Activated B cell treated with CpG ODN at 0.5 μM for 24 hours (primary cell): ENCODE measurements around the gene HSD17B8. TPM values are rescaled to one million over a fixed set of nuclear protein-coding genes. Genes with fewer than 3 reads are reported as not detected.

Experiments
- ATAC-seq: fragments of 200-7000 bp; cut with Tn5 transposase; one replicate; pipeline ENCODE4 v1.10.0; 2021; ENCODE audit warnings: low read depth, mild to moderate bottlenecking, moderate library complexity
- CTCF ChIA-PET: fragments of 350-600 bp; sonication (Branson Sonifier 250); formaldehyde crosslinking; loops from one replicate; lab custom pipeline; 2021; ENCODE audit warnings: antibody characterized with exemption; lab: Charles Lee
- POLR2A ChIA-PET: fragments of 350-600 bp; sonication (Branson Sonifier 250); formaldehyde crosslinking; loops from one replicate; lab custom pipeline; 2021; ENCODE audit warnings: antibody characterized with exemption; lab: Charles Lee
- DNase-seq: peaks from one replicate; pipeline ENCODE4 v3.0.0; 2022
- H3K27ac Mint-ChIP-seq: one replicate; pipeline ENCODE4 v1.8.0; 2020; ENCODE audit warnings: mixed read lengths
- H3K27me3 Mint-ChIP-seq: one replicate; pipeline ENCODE4 v1.8.0; 2021; ENCODE audit warnings: mixed read lengths
- H3K36me3 Mint-ChIP-seq: one replicate; pipeline ENCODE4 v1.8.0; 2021; ENCODE audit warnings: low read depth, mixed read lengths
- H3K4me1 Mint-ChIP-seq: one replicate; pipeline ENCODE4 v1.8.0; 2021; ENCODE audit warnings: mixed read lengths
- H3K4me3 Mint-ChIP-seq: one replicate; pipeline ENCODE4 v1.8.0; 2020; ENCODE audit warnings: mild to moderate bottlenecking, mixed read lengths
- H3K9me3 Mint-ChIP-seq: one replicate; pipeline ENCODE4 v1.8.0; 2020; ENCODE audit warnings: mixed read lengths
- CTCF ChIP-seq: fragments of 200-600 bp; IDR thresholded peaks from one replicate; pipeline ENCODE4 v1.8.0; 2022; ENCODE audit warnings: antibody characterized with exemption, mild to moderate bottlenecking
- intact Hi-C: fragments of 100-400 bp; cut with micrococcal nuclease; formaldehyde crosslinking; loops from one replicate; pipeline ENCODE4 v1.15.1; 2024
- total RNA-seq: library from RNA; stranded (reverse); gene quantifications from 2 replicates; pipeline ENCODE4 v1.2.3, GENCODE V29; 2022

The HSD17B8 gene
- total RNA-seq, 1 donor from 2014 or later: 12.3 TPM

GRCh38 chr6:33198159-33198852 is 6.1 kb upstream of the HSD17B8 start:
- H3K4me1 Mint-ChIP-seq: peaks cover 64% of the 10 kb centered on the region
- TF ChIP-seq CTCF: no peak

GRCh38 chr6:33198853-33199436 is 5.5 kb upstream of the HSD17B8 start:
- POLR2A ChIA-PET: interaction anchor here (0.7 to 3.4 kb wide), 6 partner anchors 10 to 228 kb away, joined by 3 to 36 read pairs (median 8); partner anchors contain the start of genes RING1, WDR46 and ZBTB22
- Mint-ChIP-seq H3K27ac (peak overlapping the region; percentile 96), H3K27me3 (no peaks in the 10 kb centered on the region), H3K36me3 (peaks cover 78% of the 10 kb centered on the region), H3K4me1 (peaks cover 64% of the 10 kb centered on the region), H3K9me3 (no peaks in the 10 kb centered on the region), H3K4me3 (peak overlapping the region; percentile 99)
- intact Hi-C loops: no loop called here
- ATAC-seq: no peak
- CTCF ChIA-PET: interaction anchor here (1.2 to 2.7 kb wide), 2 partner anchors 37 to 80 kb away, joined by 3 to 13 read pairs; no protein-coding TSS in a partner anchor
- TF ChIP-seq CTCF: no peak
- no peak for DNase-seq

More at GRCh38 chr6:33198159-33198852, 6.1 kb upstream of the HSD17B8 start:
- Mint-ChIP-seq H3K36me3 (peaks cover 71% of the 10 kb centered on the region), H3K27me3 (no peaks in the 10 kb centered on the region), H3K4me3 (peak overlapping the region; percentile 79), H3K27ac (peak overlapping the region; percentile 25), H3K9me3 (no peaks in the 10 kb centered on the region)
- POLR2A ChIA-PET: interaction anchor here (0.6 to 3.4 kb wide), 7 partner anchors 8 to 227 kb away, joined by 3 to 36 read pairs (median 5); partner anchors contain the start of genes RING1 and ZBTB22
- no peak for DNase-seq
- CTCF ChIA-PET: interaction anchor here (0.7 to 2.7 kb wide), 8 partner anchors 11 to 198 kb away, joined by 3 to 13 read pairs (median 3); partner anchors contain the start of gene RING1
- intact Hi-C loops: no loop called here
- no peak for ATAC-seq

- intact Hi-C loops: loop anchor here (1.0 to 10.0 kb wide), 13 partner anchors 9 to 1225 kb away; partner anchors contain the start of genes AGPAT1, CUTA, DXO and HLA-DOA
- ATAC-seq: peak; percentile 12
- Mint-ChIP-seq H3K36me3 (peaks cover 70% of the 10 kb centered on the region), H3K4me3 (peak overlapping the region; percentile 99), H3K4me1 (peaks cover 69% of the 10 kb centered on the region), H3K9me3 (no peaks in the 10 kb centered on the region), H3K27me3 (no peaks in the 10 kb centered on the region), H3K27ac (peak overlapping the region; percentile 96)
- DNase-seq: no peak
- ChIA-PET POLR2A (interaction anchor here (0.6 to 3.4 kb wide), 20 partner anchors 8 to 1553 kb away, joined by 3 to 36 read pairs (median 6); partner anchors contain the start of genes CUTA, RGL2, RING1 and RPS18), CTCF (no interaction called here)
- no peak for TF ChIP-seq CTCF
Observed at GRCh38 chr6:33199687-33200218, 4.7 kb upstream of the HSD17B8 start.

DNA sequence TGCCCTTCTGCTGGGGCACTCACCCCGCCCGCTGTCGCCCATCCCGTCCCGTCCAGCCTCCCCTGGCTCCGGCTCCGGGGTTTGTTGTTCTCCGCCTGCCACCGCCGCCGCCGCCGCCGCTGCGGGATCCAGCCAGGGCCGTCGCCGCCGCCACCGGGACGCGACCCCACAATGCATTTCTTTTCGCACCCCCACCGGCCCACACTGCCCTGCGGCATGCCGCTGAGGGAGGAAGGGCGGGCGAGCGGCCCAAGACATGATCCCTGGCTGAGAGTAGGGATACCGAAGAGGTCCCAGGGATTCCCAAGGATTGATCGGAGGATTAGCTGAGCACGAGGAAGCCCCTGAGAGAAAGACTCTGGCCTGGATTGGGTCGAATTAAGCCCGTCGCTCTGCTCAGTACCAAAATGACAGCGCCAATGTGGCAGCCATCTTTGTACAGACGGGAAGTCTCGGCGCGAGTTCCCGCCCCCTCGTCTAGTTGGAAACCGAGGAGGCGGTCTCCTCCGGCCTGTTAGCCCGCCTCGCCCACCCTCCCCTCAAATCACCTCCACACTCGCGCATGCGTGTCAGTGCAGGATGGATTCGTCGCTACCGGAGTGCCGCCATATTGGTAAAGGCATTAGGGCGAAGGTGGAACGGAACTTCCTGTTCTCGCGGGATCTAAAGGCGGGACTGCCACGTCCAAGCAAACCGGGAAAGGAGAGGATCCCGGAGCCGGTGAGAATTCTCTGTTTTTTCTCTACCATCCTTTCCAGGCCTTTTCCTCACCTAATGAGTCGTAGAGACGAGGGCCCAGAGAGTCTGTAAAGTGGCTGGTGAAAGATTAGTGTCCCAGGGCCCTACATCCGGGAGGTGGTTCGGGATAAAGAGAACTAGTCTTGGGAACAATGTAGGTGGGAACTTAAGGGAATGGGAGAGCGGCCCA is 4.0 kb upstream of the HSD17B8 start, which contains the start of the genes RXRB and SLC39A7:
RXRB (minus strand) TSS at position 447 of the 928 bp plus-strand sequence; CDS start at position 258, 189 bp downstream.
SLC39A7 (plus strand) TSS at position 649 of the 928 bp plus-strand sequence. CDS start 379 bp downstream, outside the sequence.
- Mint-ChIP-seq H3K4me3 (peak within 1 kb of the TSS; percentile 99), H3K27ac (peak within 1 kb of the TSS; percentile 96), H3K9me3 (no peaks in the 10 kb centered on the region), H3K4me1 (peaks cover 75% of the 10 kb centered on the region), H3K36me3 (peaks cover 63% of the 10 kb centered on the region), H3K27me3 (no peaks in the 10 kb centered on the region)
- DNase-seq (peak; percentile 89), ATAC-seq (peak; percentile 74)
- no peak for TF ChIP-seq CTCF
- POLR2A ChIA-PET: interaction anchor here (0.7 to 3.4 kb wide), 17 partner anchors 8 to 1554 kb away, joined by 3 to 36 read pairs (median 6); partner anchors contain the start of genes CUTA, RGL2, RING1 and RPS18
- CTCF ChIA-PET: no interaction called here
- intact Hi-C loops: loop anchor here (1.0 to 10.0 kb wide), 13 partner anchors 8 to 1226 kb away; partner anchors contain the start of genes AGPAT1, CUTA, DXO and HLA-DOA
